ENCODE results near the gene FGB. TPM values are rescaled to one million over a fixed set of nuclear protein-coding genes. Genes with fewer than 3 reads are reported as not detected.

The FGB gene
- total and polyA plus RNA-seq, 2 of the 13 experiments (the other 11 are each of a cell fraction or from before 2014, with no cell fraction given) = 226 to 784 TPM

DNA sequence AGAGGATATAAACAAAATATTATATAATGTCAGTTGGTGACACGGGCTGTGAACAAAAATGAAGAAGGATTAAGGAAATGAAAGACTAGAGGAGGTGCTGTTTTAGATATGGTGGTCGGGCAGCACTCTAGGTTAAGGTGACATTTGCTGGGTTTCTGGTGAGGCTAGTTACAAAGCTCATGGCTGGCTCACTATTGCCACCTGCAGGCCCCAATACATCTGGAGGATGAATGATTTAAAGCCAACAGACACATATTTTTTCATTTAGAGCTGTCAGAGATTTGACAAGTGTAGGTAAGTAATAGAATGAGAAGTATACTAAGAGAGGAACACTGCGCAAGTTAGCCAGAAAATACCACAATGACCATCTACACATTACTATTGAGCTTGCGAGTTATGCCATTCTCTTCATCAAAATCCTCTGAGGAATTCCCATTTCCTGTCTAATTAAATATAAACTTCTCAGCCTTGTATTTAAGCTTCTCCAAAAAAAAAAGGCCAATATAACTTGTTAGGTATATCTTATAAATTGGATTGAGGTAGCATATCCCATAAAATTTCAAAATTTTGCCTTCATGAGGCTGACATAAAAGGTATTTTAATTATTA is 56.0 kb downstream of the FGB start (continued):
- TF ChIP-seq, protein P1, sequence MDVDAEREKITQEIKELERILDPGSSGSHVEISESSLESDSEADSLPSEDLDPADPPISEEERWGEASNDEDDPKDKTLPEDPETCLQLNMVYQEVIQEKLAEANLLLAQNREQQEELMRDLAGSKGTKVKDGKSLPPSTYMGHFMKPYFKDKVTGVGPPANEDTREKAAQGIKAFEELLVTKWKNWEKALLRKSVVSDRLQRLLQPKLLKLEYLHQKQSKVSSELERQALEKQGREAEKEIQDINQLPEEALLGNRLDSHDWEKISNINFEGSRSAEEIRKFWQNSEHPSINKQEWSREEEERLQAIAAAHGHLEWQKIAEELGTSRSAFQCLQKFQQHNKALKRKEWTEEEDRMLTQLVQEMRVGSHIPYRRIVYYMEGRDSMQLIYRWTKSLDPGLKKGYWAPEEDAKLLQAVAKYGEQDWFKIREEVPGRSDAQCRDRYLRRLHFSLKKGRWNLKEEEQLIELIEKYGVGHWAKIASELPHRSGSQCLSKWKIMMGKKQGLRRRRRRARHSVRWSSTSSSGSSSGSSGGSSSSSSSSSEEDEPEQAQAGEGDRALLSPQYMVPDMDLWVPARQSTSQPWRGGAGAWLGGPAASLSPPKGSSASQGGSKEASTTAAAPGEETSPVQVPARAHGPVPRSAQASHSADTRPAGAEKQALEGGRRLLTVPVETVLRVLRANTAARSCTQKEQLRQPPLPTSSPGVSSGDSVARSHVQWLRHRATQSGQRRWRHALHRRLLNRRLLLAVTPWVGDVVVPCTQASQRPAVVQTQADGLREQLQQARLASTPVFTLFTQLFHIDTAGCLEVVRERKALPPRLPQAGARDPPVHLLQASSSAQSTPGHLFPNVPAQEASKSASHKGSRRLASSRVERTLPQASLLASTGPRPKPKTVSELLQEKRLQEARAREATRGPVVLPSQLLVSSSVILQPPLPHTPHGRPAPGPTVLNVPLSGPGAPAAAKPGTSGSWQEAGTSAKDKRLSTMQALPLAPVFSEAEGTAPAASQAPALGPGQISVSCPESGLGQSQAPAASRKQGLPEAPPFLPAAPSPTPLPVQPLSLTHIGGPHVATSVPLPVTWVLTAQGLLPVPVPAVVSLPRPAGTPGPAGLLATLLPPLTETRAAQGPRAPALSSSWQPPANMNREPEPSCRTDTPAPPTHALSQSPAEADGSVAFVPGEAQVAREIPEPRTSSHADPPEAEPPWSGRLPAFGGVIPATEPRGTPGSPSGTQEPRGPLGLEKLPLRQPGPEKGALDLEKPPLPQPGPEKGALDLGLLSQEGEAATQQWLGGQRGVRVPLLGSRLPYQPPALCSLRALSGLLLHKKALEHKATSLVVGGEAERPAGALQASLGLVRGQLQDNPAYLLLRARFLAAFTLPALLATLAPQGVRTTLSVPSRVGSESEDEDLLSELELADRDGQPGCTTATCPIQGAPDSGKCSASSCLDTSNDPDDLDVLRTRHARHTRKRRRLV (CRISPR knock-in tag; IDR thresholded peaks at IDR 0.05) = no peak
- no peak for TF ChIP-seq RELA (CRISPR knock-in tag; IDR thresholded peaks at IDR 0.05)
- no peak for TF ChIP-seq ZNF589 (CRISPR knock-in tag; conservative IDR thresholded peaks at IDR 0.05)
- TF ChIP-seq CBFB (CRISPR knock-in tag; IDR thresholded peaks at IDR 0.05) = no peak
- TF ChIP-seq BCL6 (CRISPR knock-in tag; IDR thresholded peaks at IDR 0.05) = peak; percentile 54
- no peak for TF ChIP-seq FOXO1 (CRISPR knock-in tag; IDR thresholded peaks at IDR 0.05)
- no peak for TF ChIP-seq AKAP8 (CRISPR knock-in tag; IDR thresholded peaks at IDR 0.05)
- TF ChIP-seq, protein P2, sequence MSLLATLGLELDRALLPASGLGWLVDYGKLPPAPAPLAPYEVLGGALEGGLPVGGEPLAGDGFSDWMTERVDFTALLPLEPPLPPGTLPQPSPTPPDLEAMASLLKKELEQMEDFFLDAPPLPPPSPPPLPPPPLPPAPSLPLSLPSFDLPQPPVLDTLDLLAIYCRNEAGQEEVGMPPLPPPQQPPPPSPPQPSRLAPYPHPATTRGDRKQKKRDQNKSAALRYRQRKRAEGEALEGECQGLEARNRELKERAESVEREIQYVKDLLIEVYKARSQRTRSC (CRISPR knock-in tag; IDR thresholded peaks at IDR 0.05; ENCODE audit: low read depth) = no peak
- peak; percentile 53 for TF ChIP-seq ISL2 (CRISPR knock-in tag; IDR thresholded peaks at IDR 0.05)
- TF ChIP-seq PCBP2 (optimal IDR thresholded peaks at IDR 0.05; ENCODE audit: low read depth, low read length, poor library complexity, severe bottlenecking) = no peak
- TF ChIP-seq ZNF333 (CRISPR knock-in tag; IDR thresholded peaks at IDR 0.05; ENCODE audit: borderline replicate concordance) = no peak
- TF ChIP-seq, protein P3, sequence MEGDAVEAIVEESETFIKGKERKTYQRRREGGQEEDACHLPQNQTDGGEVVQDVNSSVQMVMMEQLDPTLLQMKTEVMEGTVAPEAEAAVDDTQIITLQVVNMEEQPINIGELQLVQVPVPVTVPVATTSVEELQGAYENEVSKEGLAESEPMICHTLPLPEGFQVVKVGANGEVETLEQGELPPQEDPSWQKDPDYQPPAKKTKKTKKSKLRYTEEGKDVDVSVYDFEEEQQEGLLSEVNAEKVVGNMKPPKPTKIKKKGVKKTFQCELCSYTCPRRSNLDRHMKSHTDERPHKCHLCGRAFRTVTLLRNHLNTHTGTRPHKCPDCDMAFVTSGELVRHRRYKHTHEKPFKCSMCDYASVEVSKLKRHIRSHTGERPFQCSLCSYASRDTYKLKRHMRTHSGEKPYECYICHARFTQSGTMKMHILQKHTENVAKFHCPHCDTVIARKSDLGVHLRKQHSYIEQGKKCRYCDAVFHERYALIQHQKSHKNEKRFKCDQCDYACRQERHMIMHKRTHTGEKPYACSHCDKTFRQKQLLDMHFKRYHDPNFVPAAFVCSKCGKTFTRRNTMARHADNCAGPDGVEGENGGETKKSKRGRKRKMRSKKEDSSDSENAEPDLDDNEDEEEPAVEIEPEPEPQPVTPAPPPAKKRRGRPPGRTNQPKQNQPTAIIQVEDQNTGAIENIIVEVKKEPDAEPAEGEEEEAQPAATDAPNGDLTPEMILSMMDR (CRISPR knock-in tag; IDR thresholded peaks at IDR 0.05) = peak; percentile 90
- no peak for TF ChIP-seq PHF20 (CRISPR knock-in tag; IDR thresholded peaks at IDR 0.05)
- TF ChIP-seq, protein P4, sequence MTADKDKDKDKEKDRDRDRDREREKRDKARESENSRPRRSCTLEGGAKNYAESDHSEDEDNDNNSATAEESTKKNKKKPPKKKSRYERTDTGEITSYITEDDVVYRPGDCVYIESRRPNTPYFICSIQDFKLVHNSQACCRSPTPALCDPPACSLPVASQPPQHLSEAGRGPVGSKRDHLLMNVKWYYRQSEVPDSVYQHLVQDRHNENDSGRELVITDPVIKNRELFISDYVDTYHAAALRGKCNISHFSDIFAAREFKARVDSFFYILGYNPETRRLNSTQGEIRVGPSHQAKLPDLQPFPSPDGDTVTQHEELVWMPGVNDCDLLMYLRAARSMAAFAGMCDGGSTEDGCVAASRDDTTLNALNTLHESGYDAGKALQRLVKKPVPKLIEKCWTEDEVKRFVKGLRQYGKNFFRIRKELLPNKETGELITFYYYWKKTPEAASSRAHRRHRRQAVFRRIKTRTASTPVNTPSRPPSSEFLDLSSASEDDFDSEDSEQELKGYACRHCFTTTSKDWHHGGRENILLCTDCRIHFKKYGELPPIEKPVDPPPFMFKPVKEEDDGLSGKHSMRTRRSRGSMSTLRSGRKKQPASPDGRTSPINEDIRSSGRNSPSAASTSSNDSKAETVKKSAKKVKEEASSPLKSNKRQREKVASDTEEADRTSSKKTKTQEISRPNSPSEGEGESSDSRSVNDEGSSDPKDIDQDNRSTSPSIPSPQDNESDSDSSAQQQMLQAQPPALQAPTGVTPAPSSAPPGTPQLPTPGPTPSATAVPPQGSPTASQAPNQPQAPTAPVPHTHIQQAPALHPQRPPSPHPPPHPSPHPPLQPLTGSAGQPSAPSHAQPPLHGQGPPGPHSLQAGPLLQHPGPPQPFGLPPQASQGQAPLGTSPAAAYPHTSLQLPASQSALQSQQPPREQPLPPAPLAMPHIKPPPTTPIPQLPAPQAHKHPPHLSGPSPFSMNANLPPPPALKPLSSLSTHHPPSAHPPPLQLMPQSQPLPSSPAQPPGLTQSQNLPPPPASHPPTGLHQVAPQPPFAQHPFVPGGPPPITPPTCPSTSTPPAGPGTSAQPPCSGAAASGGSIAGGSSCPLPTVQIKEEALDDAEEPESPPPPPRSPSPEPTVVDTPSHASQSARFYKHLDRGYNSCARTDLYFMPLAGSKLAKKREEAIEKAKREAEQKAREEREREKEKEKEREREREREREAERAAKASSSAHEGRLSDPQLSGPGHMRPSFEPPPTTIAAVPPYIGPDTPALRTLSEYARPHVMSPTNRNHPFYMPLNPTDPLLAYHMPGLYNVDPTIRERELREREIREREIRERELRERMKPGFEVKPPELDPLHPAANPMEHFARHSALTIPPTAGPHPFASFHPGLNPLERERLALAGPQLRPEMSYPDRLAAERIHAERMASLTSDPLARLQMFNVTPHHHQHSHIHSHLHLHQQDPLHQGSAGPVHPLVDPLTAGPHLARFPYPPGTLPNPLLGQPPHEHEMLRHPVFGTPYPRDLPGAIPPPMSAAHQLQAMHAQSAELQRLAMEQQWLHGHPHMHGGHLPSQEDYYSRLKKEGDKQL (CRISPR knock-in tag; IDR thresholded peaks at IDR 0.05; ENCODE audit: low read depth) = no peak
- no peak for TF ChIP-seq GPN1 (CRISPR knock-in tag; IDR thresholded peaks at IDR 0.05; ENCODE audit: borderline replicate concordance)
- no peak for TF ChIP-seq EHMT2 (IDR thresholded peaks at IDR 0.05; ENCODE audit: borderline replicate concordance, low read depth, low read length)
- peak; percentile 53 for TF ChIP-seq GATAD2A (CRISPR knock-in tag; IDR thresholded peaks at IDR 0.05)
- TF ChIP-seq SAP130 (CRISPR knock-in tag; IDR thresholded peaks at IDR 0.05; ENCODE audit: low read depth) = 0 out of 2 replicates have a peak, but pooled peaks have one; percentile 28
